A673 (cell line): ENCODE results near the gene XPNPEP2. TPM values are rescaled to one million over a fixed set of nuclear protein-coding genes. Genes with fewer than 3 reads are reported as not detected.

ENCODE experiments used
- BruUV-seq: library from RNA; stranded (reverse); fragments of 400-500 nt; replicated peaks from 2 replicates; lab custom pipeline; 2021; lab: Mats Ljungman, UMichigan
- CTCF ChIA-PET: fragments of 300-600 bp; sonication (Branson Sonifier 250); formaldehyde crosslinking; loops from one replicate; lab custom pipeline; 2022; ENCODE audit warnings: antibody characterized with exemption; lab: Charles Lee
- POLR2A ChIA-PET: fragments of 300-600 bp; sonication (Branson Sonifier 250); formaldehyde crosslinking; loops from one replicate; lab custom pipeline; 2022; ENCODE audit warnings: antibody characterized with exemption; ENCODE audit not compliant: low non-redundant PET; lab: Charles Lee
- DNase-seq: peaks from one replicate; pipeline ENCODE4 v3.0.0-alpha.2; 2015; ENCODE audit warnings: low spot score
- H3K27ac ChIP-seq: fragments of 200-600 bp; sonication (generic); 2 replicates; pipeline ENCODE4 v1.5.1; 2016; ENCODE audit warnings: mixed run types, low read depth, mild to moderate bottlenecking, mixed read lengths, antibody characterized with exemption, low read length; ENCODE audit not compliant: poor library complexity, severe bottlenecking
- H3K27me3 ChIP-seq: fragments of 200-600 bp; sonication (generic); replicated peaks from 2 replicates; pipeline ENCODE4 v1.6.1; 2017; ENCODE audit warnings: mixed run types, low read depth, mild to moderate bottlenecking, mixed read lengths, antibody characterized with exemption, low read length; ENCODE audit not compliant: insufficient read depth, poor library complexity
- H3K36me3 ChIP-seq: fragments of 200-600 bp; sonication (generic); 2 replicates; pipeline ENCODE4 v1.6.1; 2016; ENCODE audit warnings: mixed run types, mild to moderate bottlenecking, mixed read lengths, antibody characterized with exemption, low read length; ENCODE audit not compliant: insufficient read depth, poor library complexity, severe bottlenecking
- H3K4me1 ChIP-seq: fragments of 200-600 bp; sonication (generic); 2 replicates; pipeline ENCODE4 v1.6.1; 2017; ENCODE audit warnings: mixed run types, mild to moderate bottlenecking, mixed read lengths, antibody characterized with exemption, low read length; ENCODE audit not compliant: insufficient read depth, poor library complexity, severe bottlenecking
- H3K4me3 ChIP-seq: fragments of 200-600 bp; sonication (generic); 2 replicates; pipeline ENCODE4 v1.5.1; 2016; ENCODE audit warnings: low read depth, mixed run types, mild to moderate bottlenecking, mixed read lengths, low read length; ENCODE audit not compliant: poor library complexity, severe bottlenecking
- H3K9me3 ChIP-seq: fragments of 200-600 bp; sonication (generic); 2 replicates; pipeline ENCODE4 v1.6.1; 2016; ENCODE audit warnings: mixed run types, low read depth, mild to moderate bottlenecking, mixed read lengths, antibody characterized with exemption, low read length; ENCODE audit not compliant: poor library complexity, severe bottlenecking
- EZH2 ChIP-seq: fragments of 200-600 bp; sonication (generic); IDR thresholded peaks from 2 replicates; pipeline ENCODE4 v1.6.1; 2017; ENCODE audit warnings: borderline replicate concordance, low read depth, mild to moderate bottlenecking, mixed read lengths, antibody characterized with exemption, low read length; ENCODE audit not compliant: poor library complexity, severe bottlenecking
- intact Hi-C: fragments of 100-400 bp; cut with micrococcal nuclease; formaldehyde crosslinking; loops from one replicate; pipeline ENCODE4 v1.10.0; 2022; ENCODE audit not compliant: unreplicated experiment
- total RNA-seq: library from RNA; stranded (reverse); gene quantifications from 2 replicates; pipeline ENCODE4 v1.2.3, GENCODE V29; 2021
- TF ChIP-seq, protein P1 (sequence below): fragments of 300-800, 200-600 bp; sonication (generic); conservative IDR thresholded peaks from 2 replicates; pipeline ENCODE4 v1.5.1; 2017; ENCODE audit warnings: low read depth, mild to moderate bottlenecking, antibody characterized with exemption, low read length, moderate library complexity, mixed read lengths

The XPNPEP2 gene
- total RNA-seq, 1 experiment from 2014 or later: not detected

- TF ChIP-seq, protein P1, sequence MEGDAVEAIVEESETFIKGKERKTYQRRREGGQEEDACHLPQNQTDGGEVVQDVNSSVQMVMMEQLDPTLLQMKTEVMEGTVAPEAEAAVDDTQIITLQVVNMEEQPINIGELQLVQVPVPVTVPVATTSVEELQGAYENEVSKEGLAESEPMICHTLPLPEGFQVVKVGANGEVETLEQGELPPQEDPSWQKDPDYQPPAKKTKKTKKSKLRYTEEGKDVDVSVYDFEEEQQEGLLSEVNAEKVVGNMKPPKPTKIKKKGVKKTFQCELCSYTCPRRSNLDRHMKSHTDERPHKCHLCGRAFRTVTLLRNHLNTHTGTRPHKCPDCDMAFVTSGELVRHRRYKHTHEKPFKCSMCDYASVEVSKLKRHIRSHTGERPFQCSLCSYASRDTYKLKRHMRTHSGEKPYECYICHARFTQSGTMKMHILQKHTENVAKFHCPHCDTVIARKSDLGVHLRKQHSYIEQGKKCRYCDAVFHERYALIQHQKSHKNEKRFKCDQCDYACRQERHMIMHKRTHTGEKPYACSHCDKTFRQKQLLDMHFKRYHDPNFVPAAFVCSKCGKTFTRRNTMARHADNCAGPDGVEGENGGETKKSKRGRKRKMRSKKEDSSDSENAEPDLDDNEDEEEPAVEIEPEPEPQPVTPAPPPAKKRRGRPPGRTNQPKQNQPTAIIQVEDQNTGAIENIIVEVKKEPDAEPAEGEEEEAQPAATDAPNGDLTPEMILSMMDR: no peak
- ChIA-PET POLR2A (no interaction called here), CTCF (no interaction called here)
- Histone ChIP-seq H3K36me3 (no peaks in the 10 kb centered on the region), H3K27me3 (no peaks in the 10 kb centered on the region), H3K4me1 (no peaks in the 10 kb centered on the region), H3K9me3 (no peaks in the 10 kb centered on the region), H3K4me3 (no peak overlapping the region), H3K27ac (no peak overlapping the region)
- intact Hi-C loops: no loop called here
- DNase-seq: no peak
- BruUV-seq: no TSS peak
These were observed 30.0 kb downstream of the XPNPEP2 start for GRCh38 chrX:129768586-129769466.

DNA sequence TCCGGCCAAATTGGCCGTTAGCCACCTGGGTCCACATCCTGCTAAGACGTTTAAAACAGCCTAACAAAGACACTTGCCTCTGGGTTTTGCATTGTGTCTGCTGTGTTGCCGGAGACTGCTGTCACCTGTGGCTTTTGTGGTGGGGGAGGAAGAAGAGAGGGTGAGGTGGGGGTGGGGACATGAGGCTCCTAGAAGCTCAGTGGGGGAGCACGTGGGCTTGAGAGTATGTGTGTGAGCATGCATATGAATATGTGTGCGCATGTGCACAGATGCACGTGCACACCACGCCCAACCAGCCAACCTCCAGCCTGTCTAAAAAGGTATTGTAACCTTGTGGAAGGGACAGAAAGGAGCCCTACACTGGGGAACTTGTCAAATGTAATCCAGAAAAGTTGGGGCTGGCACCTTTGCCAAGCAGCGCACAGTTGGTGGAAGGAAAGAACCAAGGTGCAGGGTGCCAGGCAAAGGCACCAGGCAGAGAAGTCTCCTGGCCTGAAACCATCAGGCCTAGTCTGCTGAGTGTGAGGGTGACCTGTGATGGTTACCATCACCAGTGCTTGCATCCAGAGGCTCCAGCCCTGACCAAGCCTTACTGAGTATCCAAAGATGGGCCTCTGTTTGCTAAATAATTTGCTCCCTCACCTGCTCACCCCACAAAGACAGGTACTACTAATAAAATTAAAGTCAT, 30.8 kb downstream of the XPNPEP2 start:
- ChIA-PET POLR2A (no interaction called here), CTCF (no interaction called here)
- TF ChIP-seq, protein P1: no peak
- no peak for TF ChIP-seq EZH2
- Histone ChIP-seq H3K9me3 (no peaks in the 10 kb centered on the region), H3K36me3 (no peaks in the 10 kb centered on the region), H3K4me1 (no peaks in the 10 kb centered on the region), H3K4me3 (no peak overlapping the region), H3K27ac (no peak overlapping the region), H3K27me3 (no peaks in the 10 kb centered on the region)
- no TSS peak for BruUV-seq
- no peak for DNase-seq
- intact Hi-C loops: no loop called here

- intact Hi-C loops: no loop called here
- TF ChIP-seq EZH2: no peak
- TF ChIP-seq, protein P1: no peak
- H3K27me3 ChIP-seq: no peaks in the 10 kb centered on the region
- no peak for DNase-seq
- BruUV-seq: no TSS peak
- ChIA-PET POLR2A (no interaction called here), CTCF (no interaction called here)
- no peak overlapping the region for H3K27ac ChIP-seq
- H3K4me3 ChIP-seq: no peak overlapping the region
- H3K36me3 ChIP-seq: no peaks in the 10 kb centered on the region
- no peaks in the 10 kb centered on the region for H3K4me1 ChIP-seq
- H3K9me3 ChIP-seq: no peaks in the 10 kb centered on the region
These were observed 32.7 kb downstream of the XPNPEP2 start for GRCh38 chrX:129771266-129771995.
